Measurements from ENCODE around the gene YIF1B. TPM values are rescaled to one million over a fixed set of nuclear protein-coding genes. Genes with fewer than 3 reads are reported as not detected.

YIF1B gene
- total RNA-seq, 1 experiment from 2014 or later, result 73.2 TPM

DNA sequence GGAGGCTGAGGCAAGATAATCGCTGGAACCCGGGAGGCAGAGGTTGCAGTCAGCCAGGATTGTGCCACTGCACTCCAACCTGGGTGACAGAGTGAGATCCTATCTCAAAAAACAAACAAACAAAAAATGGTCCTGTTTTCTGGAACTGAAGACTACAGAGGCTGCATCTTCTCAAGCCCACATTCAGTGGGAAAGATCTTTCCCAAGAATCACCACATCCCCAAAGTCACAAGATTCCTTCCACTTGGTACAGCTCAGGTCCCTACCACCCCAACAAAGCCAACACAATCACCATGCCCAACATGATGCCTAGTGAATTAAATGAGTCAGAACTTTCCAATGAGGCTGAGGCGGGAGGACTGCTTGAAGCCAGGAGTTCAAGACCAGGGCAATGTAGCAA, 35.1 kb upstream of the YIF1B start:
- Histone ChIP-seq H4K20me1 (ENCODE audit: control insufficient read depth, insufficient read depth, insufficient read length) (no peaks in the 10 kb centered on the region), H3K4ac (ENCODE audit: low read depth, low read length) (no peak overlapping the region), H3K79me2 (ENCODE audit: insufficient read depth, low read length) (no peaks in the 10 kb centered on the region), H3K9ac (ENCODE audit: extremely low read depth, insufficient read length, low read length) (no peak overlapping the region), H2BK12ac (ENCODE audit: insufficient read length, low read depth, low read length) (no peak overlapping the region), H2BK5ac (ENCODE audit: insufficient read length, low read length) (no peak overlapping the region), H3K9me3 (ENCODE audit: control insufficient read depth, low read depth, low read length) (no peaks in the 10 kb centered on the region), H3K27ac (ENCODE audit: insufficient read length, low read depth, low read length) (no peak overlapping the region), H4K5ac (ENCODE audit: insufficient read length, low read depth, low read length) (no peak overlapping the region), H3K23ac (ENCODE audit: insufficient read length, low read depth, low read length) (no peak overlapping the region), H3T11ph (ENCODE audit: low read length) (no peak overlapping the region), H3K23me2 (ENCODE audit: insufficient read length, low read depth, low read length, poor library complexity, severe bottlenecking) (no peaks in the 10 kb centered on the region), H3K79me1 (ENCODE audit: insufficient read depth, low read depth, low read length, poor library complexity, severe bottlenecking) (no peaks in the 10 kb centered on the region), H2BK20ac (ENCODE audit: low read depth, low read length, poor library complexity, severe bottlenecking) (no peak overlapping the region), H3K27me3 (ENCODE audit: insufficient read depth, low read length) (no peaks in the 10 kb centered on the region), H3K4me1 (ENCODE audit: insufficient read depth, low read length) (no peaks in the 10 kb centered on the region), H3K14ac (ENCODE audit: insufficient read depth, low read length) (no peak overlapping the region), H2AK5ac (ENCODE audit: insufficient read length, low read length) (no peak overlapping the region), H2AFZ (ENCODE audit: low read length) (no peak overlapping the region), H3K4me2 (ENCODE audit: insufficient read depth, insufficient read length, low read length) (no peak overlapping the region), H3K56ac (ENCODE audit: insufficient read length, low read depth, low read length) (no peak overlapping the region), H3K18ac (ENCODE audit: insufficient read length, low read depth, low read length) (no peak overlapping the region), H2BK120ac (ENCODE audit: low read depth, low read length, poor library complexity, severe bottlenecking) (no peak overlapping the region), H2BK15ac (ENCODE audit: low read depth, low read length) (no peak overlapping the region), H4K8ac (replicated peaks; ENCODE audit: insufficient read length, low read depth, low read length) (no peak overlapping the region), H4K91ac (ENCODE audit: insufficient read length, low read depth, low read length) (no peak overlapping the region)
- no peaks in the 10 kb centered on the region for H3K9me3 Mint-ChIP-seq
- no peaks in the 10 kb centered on the region for H3K36me3 Mint-ChIP-seq (ENCODE audit: insufficient read depth in 1 of 3, low read depth in 3 of 3)
- peaks cover 0 to 5% of the 10 kb centered on the region in 2 experiments; a peak in 1 of 4 replicates for H3K4me1 Mint-ChIP-seq
- TF ChIP-seq, protein P1, sequence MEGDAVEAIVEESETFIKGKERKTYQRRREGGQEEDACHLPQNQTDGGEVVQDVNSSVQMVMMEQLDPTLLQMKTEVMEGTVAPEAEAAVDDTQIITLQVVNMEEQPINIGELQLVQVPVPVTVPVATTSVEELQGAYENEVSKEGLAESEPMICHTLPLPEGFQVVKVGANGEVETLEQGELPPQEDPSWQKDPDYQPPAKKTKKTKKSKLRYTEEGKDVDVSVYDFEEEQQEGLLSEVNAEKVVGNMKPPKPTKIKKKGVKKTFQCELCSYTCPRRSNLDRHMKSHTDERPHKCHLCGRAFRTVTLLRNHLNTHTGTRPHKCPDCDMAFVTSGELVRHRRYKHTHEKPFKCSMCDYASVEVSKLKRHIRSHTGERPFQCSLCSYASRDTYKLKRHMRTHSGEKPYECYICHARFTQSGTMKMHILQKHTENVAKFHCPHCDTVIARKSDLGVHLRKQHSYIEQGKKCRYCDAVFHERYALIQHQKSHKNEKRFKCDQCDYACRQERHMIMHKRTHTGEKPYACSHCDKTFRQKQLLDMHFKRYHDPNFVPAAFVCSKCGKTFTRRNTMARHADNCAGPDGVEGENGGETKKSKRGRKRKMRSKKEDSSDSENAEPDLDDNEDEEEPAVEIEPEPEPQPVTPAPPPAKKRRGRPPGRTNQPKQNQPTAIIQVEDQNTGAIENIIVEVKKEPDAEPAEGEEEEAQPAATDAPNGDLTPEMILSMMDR (conservative IDR thresholded peaks at IDR 0.05), result no peak
- H3K27ac Mint-ChIP-seq, result 0 out of 7 replicates have a peak overlapping the region, but pooled peaks of 1 of the 3 experiments have one; percentile 35
- H3K27me3 Mint-ChIP-seq (ENCODE audit: low read depth), result peaks cover 28% of the 10 kb centered on the region
- DNase-seq, result no peak
- H3K4me3 Mint-ChIP-seq, result peak overlapping the region in 1 of 2 experiments; percentile 6; a peak in 1 of 5 replicates
- no CpG with 5 or more reads among the region's 3 CpGs for WGBS (ENCODE audit: extremely low coverage, insufficient read length, low lambda C conversion rate)
